ENCODE measurements around the gene UCN2. TPM values are rescaled to one million over a fixed set of nuclear protein-coding genes. Genes with fewer than 3 reads are reported as not detected.
A peak's percentile ranks its signal among the peaks of the same experiment; 100 is the strongest.

UCN2 gene
- total and polyA plus RNA-seq, 9 of the 15 experiments (the other 6 are each of a cell fraction or from before 2014, with no cell fraction given), result 0.08 to 0.11 TPM; not detected in 7

- TF ChIP-seq, protein P1, sequence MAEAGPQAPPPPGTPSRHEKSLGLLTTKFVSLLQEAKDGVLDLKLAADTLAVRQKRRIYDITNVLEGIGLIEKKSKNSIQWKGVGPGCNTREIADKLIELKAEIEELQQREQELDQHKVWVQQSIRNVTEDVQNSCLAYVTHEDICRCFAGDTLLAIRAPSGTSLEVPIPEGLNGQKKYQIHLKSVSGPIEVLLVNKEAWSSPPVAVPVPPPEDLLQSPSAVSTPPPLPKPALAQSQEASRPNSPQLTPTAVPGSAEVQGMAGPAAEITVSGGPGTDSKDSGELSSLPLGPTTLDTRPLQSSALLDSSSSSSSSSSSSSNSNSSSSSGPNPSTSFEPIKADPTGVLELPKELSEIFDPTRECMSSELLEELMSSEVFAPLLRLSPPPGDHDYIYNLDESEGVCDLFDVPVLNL (CRISPR knock-in tag; IDR thresholded peaks at IDR 0.05; ENCODE audit: low read depth), result no peak
- TF ChIP-seq ZNF134 (CRISPR knock-in tag; conservative IDR thresholded peaks at IDR 0.05) (no peak), TGIF2 (CRISPR knock-in tag; IDR thresholded peaks at IDR 0.05) (no peak), PTTG1 (tag; IDR thresholded peaks at IDR 0.05; ENCODE audit: low read depth) (no peak), NRF1 (conservative IDR thresholded peaks at IDR 0.05 in 1 of 2, IDR thresholded peaks at IDR 0.05 in 1 of 2) (peak; percentile 99), BMI1 (IDR thresholded peaks at IDR 0.05; ENCODE audit: low read length) (no peak), KDM5B (IDR thresholded peaks at IDR 0.05; ENCODE audit: insufficient replicate concordance, low read depth, low read length) (peak; percentile 46), ZNF165 (CRISPR knock-in tag; IDR thresholded peaks at IDR 0.05; ENCODE audit: borderline replicate concordance) (no peak), ZNF830 (CRISPR knock-in tag; IDR thresholded peaks at IDR 0.05) (no peak), MAFF (IDR thresholded peaks at IDR 0.05; ENCODE audit: low read length) (no peak), KLF1 (tag; IDR thresholded peaks at IDR 0.05) (peak; percentile 98), POU5F1 (IDR thresholded peaks at IDR 0.05; ENCODE audit: borderline replicate concordance, low read depth, low read length, partially characterized antibody) (peak; percentile 25), SMARCA5 (IDR thresholded peaks at IDR 0.05) (no peak), RNF2 (IDR thresholded peaks at IDR 0.05) (no peak), POLR2A (conservative IDR thresholded peaks at IDR 0.05) (peak; percentile 69), MAZ (CRISPR knock-in tag; conservative IDR thresholded peaks at IDR 0.05 in 1 of 2, IDR thresholded peaks at IDR 0.05 in 1 of 2) (peak; percentile 53 to 70), ZNF384 (IDR thresholded peaks at IDR 0.05; ENCODE audit: low read depth, low read length) (0 out of 2 replicates have a peak, but pooled peaks have one; percentile 11), ETV5 (CRISPR knock-in tag; IDR thresholded peaks at IDR 0.05; ENCODE audit: low read depth) (peak; percentile 63; the same call in 1 of the 2 replicates), CC2D1A (IDR thresholded peaks at IDR 0.05) (no peak), BHLHE40 (IDR thresholded peaks at IDR 0.05; ENCODE audit: low read length) (peak; percentile 95), PCBP1 (IDR thresholded peaks at IDR 0.05; ENCODE audit: low read depth, low read length, poor library complexity, severe bottlenecking) (no peak)
- TF ChIP-seq, protein P2, sequence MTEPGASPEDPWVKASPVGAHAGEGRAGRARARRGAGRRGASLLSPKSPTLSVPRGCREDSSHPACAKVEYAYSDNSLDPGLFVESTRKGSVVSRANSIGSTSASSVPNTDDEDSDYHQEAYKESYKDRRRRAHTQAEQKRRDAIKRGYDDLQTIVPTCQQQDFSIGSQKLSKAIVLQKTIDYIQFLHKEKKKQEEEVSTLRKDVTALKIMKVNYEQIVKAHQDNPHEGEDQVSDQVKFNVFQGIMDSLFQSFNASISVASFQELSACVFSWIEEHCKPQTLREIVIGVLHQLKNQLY (CRISPR knock-in tag; conservative IDR thresholded peaks at IDR 0.05), result no peak
- TF ChIP-seq, protein P3, sequence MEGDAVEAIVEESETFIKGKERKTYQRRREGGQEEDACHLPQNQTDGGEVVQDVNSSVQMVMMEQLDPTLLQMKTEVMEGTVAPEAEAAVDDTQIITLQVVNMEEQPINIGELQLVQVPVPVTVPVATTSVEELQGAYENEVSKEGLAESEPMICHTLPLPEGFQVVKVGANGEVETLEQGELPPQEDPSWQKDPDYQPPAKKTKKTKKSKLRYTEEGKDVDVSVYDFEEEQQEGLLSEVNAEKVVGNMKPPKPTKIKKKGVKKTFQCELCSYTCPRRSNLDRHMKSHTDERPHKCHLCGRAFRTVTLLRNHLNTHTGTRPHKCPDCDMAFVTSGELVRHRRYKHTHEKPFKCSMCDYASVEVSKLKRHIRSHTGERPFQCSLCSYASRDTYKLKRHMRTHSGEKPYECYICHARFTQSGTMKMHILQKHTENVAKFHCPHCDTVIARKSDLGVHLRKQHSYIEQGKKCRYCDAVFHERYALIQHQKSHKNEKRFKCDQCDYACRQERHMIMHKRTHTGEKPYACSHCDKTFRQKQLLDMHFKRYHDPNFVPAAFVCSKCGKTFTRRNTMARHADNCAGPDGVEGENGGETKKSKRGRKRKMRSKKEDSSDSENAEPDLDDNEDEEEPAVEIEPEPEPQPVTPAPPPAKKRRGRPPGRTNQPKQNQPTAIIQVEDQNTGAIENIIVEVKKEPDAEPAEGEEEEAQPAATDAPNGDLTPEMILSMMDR (IDR thresholded peaks at IDR 0.05 in 2 of 3, conservative IDR thresholded peaks at IDR 0.05 in 1 of 3; ENCODE audit: insufficient read depth in 2 of 3, low read depth in 1 of 3, low read length in 3 of 3), result no peak; a peak in 1 of 6 replicates
- TF ChIP-seq, protein P4, sequence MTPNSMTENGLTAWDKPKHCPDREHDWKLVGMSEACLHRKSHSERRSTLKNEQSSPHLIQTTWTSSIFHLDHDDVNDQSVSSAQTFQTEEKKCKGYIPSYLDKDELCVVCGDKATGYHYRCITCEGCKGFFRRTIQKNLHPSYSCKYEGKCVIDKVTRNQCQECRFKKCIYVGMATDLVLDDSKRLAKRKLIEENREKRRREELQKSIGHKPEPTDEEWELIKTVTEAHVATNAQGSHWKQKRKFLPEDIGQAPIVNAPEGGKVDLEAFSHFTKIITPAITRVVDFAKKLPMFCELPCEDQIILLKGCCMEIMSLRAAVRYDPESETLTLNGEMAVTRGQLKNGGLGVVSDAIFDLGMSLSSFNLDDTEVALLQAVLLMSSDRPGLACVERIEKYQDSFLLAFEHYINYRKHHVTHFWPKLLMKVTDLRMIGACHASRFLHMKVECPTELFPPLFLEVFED (CRISPR knock-in tag; conservative IDR thresholded peaks at IDR 0.05), result no peak
Observed at GRCh38 chr3:48556796-48557626, 6.6 kb downstream of the UCN2 start, which contains the start of gene PFKFB4 (continued).

Measured in K562 (cell line).